ENCODE data around the gene RAPSN. TPM values are rescaled to one million over a fixed set of nuclear protein-coding genes. Genes with fewer than 3 reads are reported as not detected.
A peak's percentile ranks its signal among the peaks of the same experiment; 100 is the strongest.

RAPSN gene
- total and polyA plus RNA-seq, 2 donors (not counting 1 experiment from before 2014, with no cell fraction given) = 0.25 to 1.0 TPM

DNA sequence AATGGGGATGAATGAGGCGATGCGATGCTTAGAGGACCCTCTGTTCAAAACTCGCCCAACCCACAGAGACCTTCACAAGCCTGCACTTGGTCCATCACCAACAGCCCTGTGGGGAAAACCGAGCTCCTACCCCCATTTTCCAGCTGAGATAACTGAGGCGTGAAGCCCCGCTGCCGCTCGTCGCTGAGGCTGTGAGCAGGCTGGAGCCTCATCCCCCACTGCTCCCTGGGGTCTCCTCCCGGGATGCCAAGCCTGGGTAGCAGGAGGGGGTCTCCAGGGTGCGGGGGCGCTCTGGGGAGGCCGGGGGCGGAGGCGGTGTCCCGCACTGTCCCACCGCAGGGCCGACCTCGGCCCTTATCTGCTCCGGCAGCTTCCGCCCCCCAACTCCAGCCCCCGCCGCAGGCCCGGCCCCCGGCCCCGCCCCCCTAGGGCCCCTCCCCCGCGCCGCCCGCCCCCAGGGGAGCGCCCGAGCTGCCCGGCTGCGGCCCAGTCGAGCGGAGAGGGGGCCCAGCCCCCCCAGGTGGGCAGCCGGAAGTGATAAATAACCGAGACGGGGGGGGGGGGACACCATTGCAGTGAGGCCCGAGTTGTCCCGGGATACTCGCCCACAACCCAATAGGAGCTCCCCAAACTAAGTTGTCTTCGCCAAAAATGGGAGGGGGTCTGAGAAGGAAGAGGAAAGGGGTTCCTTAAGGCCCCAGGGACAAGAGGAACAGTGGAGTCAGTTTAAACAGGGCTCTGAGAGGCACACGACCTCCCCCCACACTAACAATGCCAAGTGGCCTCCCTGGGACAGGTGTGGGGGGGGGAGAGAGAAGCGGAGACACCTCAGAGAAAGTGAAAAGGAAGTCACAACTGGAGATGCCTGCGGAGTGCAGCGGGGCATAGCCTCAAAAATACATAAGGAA is 48.8 kb downstream of the RAPSN start:
- peak overlapping the region; percentile 91 for H3K4me3 Mint-ChIP-seq
- intact Hi-C loops (cut with micrococcal nuclease) = loop anchor here (1.0 to 10.0 kb wide), 6 partner anchors 8 to 455 kb away; partner anchors contain the start of genes ACP2, ARFGAP2, CELF1 and SLC39A13
- POLR2A ChIA-PET = interaction anchor here (0.5 to 3.2 kb wide), 15 partner anchors 8 to 1472 kb away, joined by 3 to 50 read pairs (median 5); partner anchors contain the start of genes ACP2, DDB2, SLC39A13 and SPI1
- peak overlapping the region; percentile 96 for H3K27ac Mint-ChIP-seq
- no peaks in the 10 kb centered on the region for H3K9me3 ChIP-seq (ENCODE audit: control extremely low read depth in 1 of 3, control insufficient read depth in 2 of 3, insufficient read depth in 1 of 3, low read length in 2 of 3)
- peaks cover 45% of the 10 kb centered on the region for H3K4me1 Mint-ChIP-seq
- ATAC-seq (ENCODE audit: low read depth) = peak; percentile 82
- H4K20me1 ChIP-seq (ENCODE audit: control insufficient read depth, insufficient read depth, low read length, poor library complexity, severe bottlenecking) = no peaks in the 10 kb centered on the region
- no peaks in the 10 kb centered on the region for H3K27me3 ChIP-seq (replicated peaks in 1 of 4; ENCODE audit: control extremely low read depth in 1 of 4, control insufficient read depth in 3 of 4, insufficient read depth in 4 of 4, low read length in 3 of 4)
- no peaks in the 10 kb centered on the region for H3K27me3 Mint-ChIP-seq
- peaks cover 45 to 53% of the 10 kb centered on the region in 2 donors for H3K4me1 ChIP-seq (ENCODE audit: control insufficient read depth in 2 of 2, insufficient read depth in 2 of 2, low read length in 2 of 2)
- TF ChIP-seq CTCF (IDR thresholded peaks at IDR 0.05) (no peak), EZH2 (IDR thresholded peaks at IDR 0.05; ENCODE audit: borderline replicate concordance, insufficient read depth, low read depth, low read length, poor library complexity, severe bottlenecking) (no peak)
- peak overlapping the region; percentile 90 for H3K9ac ChIP-seq (ENCODE audit: low read length)
- peak overlapping the region; percentile 73 for H2AFZ ChIP-seq (ENCODE audit: insufficient read depth, low read depth, low read length, poor library complexity, severe bottlenecking)
- CTCF ChIA-PET = interaction anchor here (1.2 to 19.1 kb wide), 7 partner anchors 10 to 706 kb away, joined by 3 to 345 read pairs (median 6); partner anchors contain the start of gene SPI1
- H3K79me2 ChIP-seq (ENCODE audit: control insufficient read depth, insufficient read depth, low read length) = peaks cover 10% of the 10 kb centered on the region
- H3K9me3 Mint-ChIP-seq (ENCODE audit: insufficient read depth) = no peaks in the 10 kb centered on the region
- no peaks in the 10 kb centered on the region for H3K36me3 ChIP-seq (replicated peaks in 1 of 2; ENCODE audit: control extremely low read depth in 1 of 2, control insufficient read depth in 1 of 2, extremely low read depth in 1 of 2, insufficient read depth in 2 of 2, low read length in 1 of 2)
- WGBS (ENCODE audit: insufficient coverage) = 0% methylated on average over 13 of the region's 47 CpGs
- H3K4me2 ChIP-seq (replicated peaks; ENCODE audit: low read depth, low read length, poor library complexity, severe bottlenecking) = peak overlapping the region; percentile 96
- peak; percentile 71 for DNase-seq
- H3K4me3 ChIP-seq (ENCODE audit: control extremely low read depth in 1 of 5, extremely low read depth in 1 of 5, insufficient read depth in 1 of 5, low read depth in 2 of 5, low read length in 4 of 5) = peak overlapping the region; percentile 71 to 85 (median 81)
- peak overlapping the region; percentile 85 for H3K27ac ChIP-seq (ENCODE audit: low read length in 2 of 2)
